ENCODE data around the gene TNRC6B. TPM values are rescaled to one million over a fixed set of nuclear protein-coding genes. Genes with fewer than 3 reads are reported as not detected.

Gene TNRC6B
- polyA plus RNA-seq, 1 donor (not counting 4 experiments of a cell fraction or from before 2014, with no cell fraction given) = 5.6 TPM

DNA sequence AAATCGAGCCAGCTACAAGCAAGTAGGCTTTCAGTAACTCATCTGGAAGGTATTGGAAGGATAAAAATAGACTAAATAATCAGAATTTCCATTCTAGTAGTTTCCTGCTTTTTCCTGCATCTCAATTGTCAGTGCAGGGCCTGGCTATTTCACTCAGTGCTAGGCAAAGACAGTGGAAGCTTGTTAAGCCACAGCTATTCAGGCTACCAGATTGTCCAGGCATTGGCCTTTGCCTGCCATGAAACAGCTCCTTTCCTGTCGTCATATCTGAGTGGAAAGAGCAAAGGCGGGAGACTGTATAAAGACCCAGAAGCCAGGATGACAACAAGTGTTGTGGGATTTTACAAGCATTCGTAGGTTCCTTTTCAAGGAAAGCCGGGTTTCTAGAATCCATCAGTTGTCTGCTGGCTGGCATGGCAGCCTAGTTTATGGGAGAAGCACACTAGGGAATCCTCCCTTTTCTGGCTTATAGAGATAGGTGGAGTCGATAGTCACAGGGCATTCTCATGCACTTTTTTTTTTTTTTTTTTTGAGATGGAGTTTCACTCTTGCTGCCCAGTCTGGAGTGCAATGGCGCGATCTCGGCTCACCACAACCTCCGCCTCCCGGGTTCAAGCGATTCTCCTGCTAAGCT lies 2.0 kb upstream of the TNRC6B start:
- DNase-seq (ENCODE audit: low read depth, low spot score) (no peak), FAIRE-seq (no peak)
- H3K36me3 ChIP-seq (ENCODE audit: control insufficient read depth in 2 of 2, extremely low read depth in 1 of 2, insufficient read depth in 2 of 2, low read length in 2 of 2) = no peaks in the 10 kb centered on the region
- no peaks in the 10 kb centered on the region for H3K9me1 ChIP-seq (ENCODE audit: control insufficient read depth, extremely low read depth, insufficient read depth, low read length)
- dilution Hi-C loops (cut with MboI; ENCODE audit: extremely low pct_ligation_motif_present, low sequenced_read_pairs) = no loop called here
- H3K27ac ChIP-seq (ENCODE audit: control insufficient read depth, insufficient read depth, low read length) = no peak overlapping the region
- no peak overlapping the region for H3K4me3 ChIP-seq (ENCODE audit: control insufficient read depth in 2 of 3, extremely low read depth in 1 of 3, insufficient read depth in 2 of 3, low read depth in 1 of 3, low read length in 3 of 3)
- H3K79me2 ChIP-seq (ENCODE audit: control insufficient read depth, insufficient read depth, low read length) = peaks cover 27% of the 10 kb centered on the region
- H3K9me3 ChIP-seq (ENCODE audit: control insufficient read depth, low read depth, low read length) = no peaks in the 10 kb centered on the region
- no peak overlapping the region for H3K9ac ChIP-seq (ENCODE audit: control insufficient read depth, extremely low read depth, insufficient read depth, low read length)
- no peak overlapping the region for H2AFZ ChIP-seq (ENCODE audit: control insufficient read depth, low read length)
- H3K4me1 ChIP-seq (ENCODE audit: control insufficient read depth, extremely low read depth, insufficient read depth, low read length) = peaks cover 21% of the 10 kb centered on the region
- no peaks in the 10 kb centered on the region for H3K27me3 ChIP-seq (ENCODE audit: control insufficient read depth, extremely low read depth, insufficient read depth, low read length)
- no peak for TF ChIP-seq EZH2 (IDR thresholded peaks at IDR 0.05; ENCODE audit: low read length)
- TF ChIP-seq, protein P1, sequence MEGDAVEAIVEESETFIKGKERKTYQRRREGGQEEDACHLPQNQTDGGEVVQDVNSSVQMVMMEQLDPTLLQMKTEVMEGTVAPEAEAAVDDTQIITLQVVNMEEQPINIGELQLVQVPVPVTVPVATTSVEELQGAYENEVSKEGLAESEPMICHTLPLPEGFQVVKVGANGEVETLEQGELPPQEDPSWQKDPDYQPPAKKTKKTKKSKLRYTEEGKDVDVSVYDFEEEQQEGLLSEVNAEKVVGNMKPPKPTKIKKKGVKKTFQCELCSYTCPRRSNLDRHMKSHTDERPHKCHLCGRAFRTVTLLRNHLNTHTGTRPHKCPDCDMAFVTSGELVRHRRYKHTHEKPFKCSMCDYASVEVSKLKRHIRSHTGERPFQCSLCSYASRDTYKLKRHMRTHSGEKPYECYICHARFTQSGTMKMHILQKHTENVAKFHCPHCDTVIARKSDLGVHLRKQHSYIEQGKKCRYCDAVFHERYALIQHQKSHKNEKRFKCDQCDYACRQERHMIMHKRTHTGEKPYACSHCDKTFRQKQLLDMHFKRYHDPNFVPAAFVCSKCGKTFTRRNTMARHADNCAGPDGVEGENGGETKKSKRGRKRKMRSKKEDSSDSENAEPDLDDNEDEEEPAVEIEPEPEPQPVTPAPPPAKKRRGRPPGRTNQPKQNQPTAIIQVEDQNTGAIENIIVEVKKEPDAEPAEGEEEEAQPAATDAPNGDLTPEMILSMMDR (optimal IDR thresholded peaks at IDR 0.05 in 1 of 3, IDR thresholded peaks at IDR 0.05 in 1 of 3, conservative IDR thresholded peaks at IDR 0.05 in 1 of 3; ENCODE audit: extremely low read depth in 1 of 3, insufficient read depth in 2 of 3, low read length in 3 of 3) = no peak
- H4K20me1 ChIP-seq (ENCODE audit: control insufficient read depth, extremely low read depth, insufficient read depth, low read length) = no peaks in the 10 kb centered on the region
- H3K4me2 ChIP-seq (ENCODE audit: control insufficient read depth, extremely low read depth, insufficient read depth, low read depth, low read length) = no peak overlapping the region

DNA sequence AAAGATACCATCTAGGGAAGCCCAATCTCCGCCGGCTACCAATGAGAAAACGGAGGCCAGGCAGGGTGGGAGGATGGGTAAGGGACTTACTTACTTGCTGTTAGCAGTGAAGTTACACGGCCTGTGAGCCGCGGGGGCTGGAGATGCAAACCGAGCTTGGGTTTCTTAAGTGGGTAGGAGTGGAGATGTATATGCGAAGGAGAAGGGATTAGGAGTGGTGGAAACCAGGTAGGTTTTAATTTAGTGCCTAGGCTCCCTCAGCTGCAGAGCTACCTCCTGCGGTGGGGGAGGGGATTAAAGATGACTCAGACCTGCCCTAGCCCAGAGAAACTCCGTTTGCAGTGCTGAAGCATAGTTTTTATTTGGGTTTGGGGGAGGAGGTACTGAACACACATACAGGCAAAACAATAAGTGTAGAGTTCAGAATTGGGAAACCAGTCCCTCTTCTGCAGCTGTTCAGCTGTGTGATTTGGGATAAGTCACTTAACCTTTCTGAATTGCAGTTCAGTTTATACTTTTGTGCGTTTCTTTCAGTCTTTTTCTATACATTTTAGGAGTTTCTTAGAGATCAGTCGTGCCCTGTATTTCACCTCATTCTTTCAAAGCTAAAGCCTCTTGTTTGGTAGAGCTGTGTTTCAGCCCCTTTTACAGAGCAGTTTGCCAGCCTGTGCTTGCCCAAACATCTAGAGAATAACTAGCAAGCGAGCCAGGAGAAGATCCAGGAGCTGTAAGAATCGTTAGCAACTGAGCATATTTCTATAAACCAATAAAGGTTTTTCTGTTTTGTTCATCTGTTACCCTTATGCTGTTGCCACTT lies 596 bp upstream of the TNRC6B start:
- H3K9ac ChIP-seq (ENCODE audit: control insufficient read depth, extremely low read depth, insufficient read depth, low read length) = peak overlapping the region; percentile 91
- peak overlapping the region; percentile 62 to 96 (median 87) for H3K4me3 ChIP-seq (ENCODE audit: control insufficient read depth in 2 of 3, extremely low read depth in 1 of 3, insufficient read depth in 2 of 3, low read depth in 1 of 3, low read length in 3 of 3)
- TF ChIP-seq, protein P1 (optimal IDR thresholded peaks at IDR 0.05 in 1 of 3, IDR thresholded peaks at IDR 0.05 in 1 of 3, conservative IDR thresholded peaks at IDR 0.05 in 1 of 3; ENCODE audit: extremely low read depth in 1 of 3, insufficient read depth in 2 of 3, low read length in 3 of 3) = no peak
- no peak for TF ChIP-seq EZH2 (IDR thresholded peaks at IDR 0.05; ENCODE audit: low read length)
- H4K20me1 ChIP-seq (ENCODE audit: control insufficient read depth, extremely low read depth, insufficient read depth, low read length) = no peaks in the 10 kb centered on the region
- no peaks in the 10 kb centered on the region for H3K27me3 ChIP-seq (ENCODE audit: control insufficient read depth, extremely low read depth, insufficient read depth, low read length)
- H3K9me3 ChIP-seq (ENCODE audit: control insufficient read depth, low read depth, low read length) = no peaks in the 10 kb centered on the region
- peak overlapping the region; percentile 77 for H2AFZ ChIP-seq (ENCODE audit: control insufficient read depth, low read length)
- H3K4me1 ChIP-seq (ENCODE audit: control insufficient read depth, extremely low read depth, insufficient read depth, low read length) = peaks cover 21% of the 10 kb centered on the region
- peak overlapping the region; percentile 81 for H3K4me2 ChIP-seq (ENCODE audit: control insufficient read depth, extremely low read depth, insufficient read depth, low read depth, low read length)
- H3K27ac ChIP-seq (ENCODE audit: control insufficient read depth, insufficient read depth, low read length) = peak overlapping the region; percentile 95
- H3K79me2 ChIP-seq (ENCODE audit: control insufficient read depth, insufficient read depth, low read length) = peaks cover 40% of the 10 kb centered on the region
- DNase-seq (ENCODE audit: low read depth, low spot score) = peak; percentile 49
- H3K36me3 ChIP-seq (ENCODE audit: control insufficient read depth in 2 of 2, extremely low read depth in 1 of 2, insufficient read depth in 2 of 2, low read length in 2 of 2) = no peaks in the 10 kb centered on the region
- dilution Hi-C loops (cut with MboI; ENCODE audit: extremely low pct_ligation_motif_present, low sequenced_read_pairs) = no loop called here
- FAIRE-seq = peak; percentile 73
- H3K9me1 ChIP-seq (ENCODE audit: control insufficient read depth, extremely low read depth, insufficient read depth, low read length) = no peaks in the 10 kb centered on the region

Data from keratinocyte (primary cell).